Ovary (tissue), 9 donors: ENCODE measurements around the gene SLC12A3. TPM values are rescaled to one million over a fixed set of nuclear protein-coding genes. Genes with fewer than 3 reads are reported as not detected.

Experiments used
- DNase-seq, 5 donors: peaks; one replicate each; pipeline ENCODE4 v3.0.0-alpha.2; 2019 to 2020
- H3K27ac ChIP-seq, 2 donors: fragments of 200-600 bp; one replicate each; pipeline versions ENCODE4 v1.5.1 to v1.8.0; 2019 to 2022
- H3K27me3 ChIP-seq: fragments of 200-600 bp; one replicate; pipeline ENCODE4 v1.8.0; 2022
- H3K36me3 ChIP-seq: fragments of 200-600 bp; sonication (generic); one replicate; pipeline ENCODE4 v1.5.1; 2019
- H3K4me1 ChIP-seq: one replicate; pipeline ENCODE4 v1.8.1; 2013; ENCODE audit warnings: mild to moderate bottlenecking, moderate library complexity; ENCODE audit not compliant: insufficient read depth
- H3K4me3 ChIP-seq: fragments of 200-600 bp; sonication (generic); one replicate; pipeline ENCODE4 v1.5.1; 2017
- H3K9me3 ChIP-seq, 2 donors: fragments of 200-600 bp in 1 of 2; sonication (generic) in 1 of 2; one replicate each; pipeline versions ENCODE4 v1.5.1 to v1.8.1; 2013 to 2019; ENCODE audit warnings: mild to moderate bottlenecking in 1 of 2, moderate library complexity in 1 of 2
- EP300 ChIP-seq: sonication (generic); formaldehyde crosslinking; IDR thresholded peaks from one replicate; pipeline ENCODE4 v1.6.1; 2017; ENCODE audit warnings: antibody characterized with exemption
- POLR2A ChIP-seq: fragments of 450-650 bp; IDR thresholded peaks from one replicate; pipeline ENCODE4 v1.6.1; 2017; ENCODE audit warnings: antibody characterized with exemption, mild to moderate bottlenecking, moderate library complexity
- WGBS, 3 donors: extraction: QIAGEN DNeasy Blood & Tissue Kit in 1 of 3; methylation state at CpG; one replicate each; pipeline versions ENCODE4 v1.1.5 to v1.1.7; 2013 to 2017; 5-methylcytosine and 5-hydroxymethylcytosine counted together
- intact Hi-C, 4 donors: fragments of 100-400 bp; cut with DNase I; formaldehyde crosslinking; loops; one replicate each; pipeline versions ENCODE4 v1.11.0 to v1.15.1; 2022 to 2023
- polyA plus RNA-seq, 2 donors: library from polyadenylated mRNA; stranded (reverse); fragments of 200-250 nt in 1 of 2; fragments of 350-450 nt in 1 of 2; fragmentation: Illumina TruSeq in 1 of 2; extraction: RNeasy Lipid Tissue Mini Kit (QIAGEN cat#74804) in 1 of 2; gene quantifications; one replicate each; pipeline ENCODE4 v1.2.3, GENCODE V29; 2013 to 2014
- total RNA-seq, 7 donors: library from RNA; depleted of rRNA in 2 of 7; stranded (reverse); fragments of >200 nt in 2 of 7; fragmentation: NEBNext Ultra II Directional in 3 of 7; extraction: Animal tissue kit (Norgen Biotek cat#: 25700) in 3 of 7; gene quantifications; one replicate each; pipeline versions ENCODE4 v1.1.0 to v1.2.4, GENCODE V29; 2016 to 2023
- TF ChIP-seq, protein P1 (sequence below), 3 donors: fragments of 450-650 bp in 2 of 3; fragments of 200-600 bp in 1 of 3; IDR thresholded peaks; one replicate each; pipeline versions ENCODE4 v1.5.1 to v1.8.0; 2016 to 2022; ENCODE audit warnings: antibody characterized with exemption in 3 of 3, mild to moderate bottlenecking in 1 of 3
- donor health status: DM: no; HTN: no; CAD: no; lungs with moderate emphysema.
- donor health status: DM: no; HTN: no; CAD: no.
- donor health status: Bipolar disorder and iron deficiency.
- donor health status: DM: yes; HTN: yes; CAD: no.
- donor health status: DM: no; HTN: no; CAD: no.
- donor health status: DM: yes; HTN: yes; CAD: no.

Gene SLC12A3
- total and polyA plus RNA-seq, 9 donors = 0.04 to 0.37 TPM; not detected in 7

DNA sequence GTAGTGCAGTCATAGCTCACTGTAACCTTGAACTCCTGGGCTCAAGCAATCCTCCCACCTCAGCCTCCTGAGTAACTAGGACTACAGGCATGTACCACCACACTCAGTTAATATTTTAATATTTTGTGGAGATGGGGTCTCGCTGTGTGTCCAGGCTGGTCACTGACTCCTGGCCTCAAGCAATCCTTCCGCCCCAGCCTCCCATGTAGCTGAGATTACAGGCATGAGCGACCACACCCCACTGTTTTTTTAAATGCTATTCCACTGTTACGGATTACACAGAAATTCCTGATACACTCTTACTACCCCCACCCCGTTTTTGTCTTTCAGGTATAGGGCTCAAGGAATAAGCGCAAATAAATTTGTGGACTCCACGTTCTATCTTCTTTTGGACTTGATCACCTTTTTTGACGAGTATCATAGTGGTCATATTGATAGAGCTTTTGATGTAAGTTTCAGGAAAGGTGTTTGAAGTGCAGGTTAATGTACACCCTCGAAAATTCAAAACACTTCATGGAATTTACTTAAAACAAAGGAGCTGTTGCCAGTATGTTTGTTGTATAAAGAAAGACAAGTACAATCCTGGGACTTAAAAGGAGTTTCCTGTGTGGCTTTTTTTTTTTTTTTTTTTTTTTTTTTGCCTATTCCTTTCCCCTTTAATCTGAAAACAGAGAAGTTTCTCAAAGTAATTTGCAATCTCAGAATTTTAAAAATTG, 26.2 kb upstream of the SLC12A3 start:
- no peak for TF ChIP-seq POLR2A
- H3K36me3 ChIP-seq = no peaks in the 10 kb centered on the region
- 89 to 90% (median 90%) methylated on average over 9 of the region's 9 CpGs for WGBS, 3 donors

DNA sequence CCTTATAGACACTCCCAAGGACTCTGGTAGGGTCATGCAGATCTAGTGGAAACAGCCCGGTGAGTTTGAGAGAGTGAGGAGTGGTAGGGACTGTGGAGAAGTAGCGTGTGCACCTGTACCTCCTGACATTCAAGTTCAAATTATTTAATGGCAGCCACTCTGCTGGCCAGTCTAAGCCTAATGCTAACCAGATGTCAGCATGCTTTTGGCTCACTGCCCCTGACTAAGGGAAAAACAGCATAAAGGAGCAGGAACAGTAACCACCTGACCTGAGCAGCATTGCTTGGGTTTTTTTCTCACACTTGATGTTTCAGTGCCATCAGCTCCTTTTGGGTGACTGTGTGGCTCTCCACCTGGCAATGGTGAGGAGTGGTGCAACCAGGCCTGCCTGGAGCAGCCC, 23.8 kb upstream of the SLC12A3 start:
- no peak for TF ChIP-seq EP300
- TF ChIP-seq, protein P1, sequence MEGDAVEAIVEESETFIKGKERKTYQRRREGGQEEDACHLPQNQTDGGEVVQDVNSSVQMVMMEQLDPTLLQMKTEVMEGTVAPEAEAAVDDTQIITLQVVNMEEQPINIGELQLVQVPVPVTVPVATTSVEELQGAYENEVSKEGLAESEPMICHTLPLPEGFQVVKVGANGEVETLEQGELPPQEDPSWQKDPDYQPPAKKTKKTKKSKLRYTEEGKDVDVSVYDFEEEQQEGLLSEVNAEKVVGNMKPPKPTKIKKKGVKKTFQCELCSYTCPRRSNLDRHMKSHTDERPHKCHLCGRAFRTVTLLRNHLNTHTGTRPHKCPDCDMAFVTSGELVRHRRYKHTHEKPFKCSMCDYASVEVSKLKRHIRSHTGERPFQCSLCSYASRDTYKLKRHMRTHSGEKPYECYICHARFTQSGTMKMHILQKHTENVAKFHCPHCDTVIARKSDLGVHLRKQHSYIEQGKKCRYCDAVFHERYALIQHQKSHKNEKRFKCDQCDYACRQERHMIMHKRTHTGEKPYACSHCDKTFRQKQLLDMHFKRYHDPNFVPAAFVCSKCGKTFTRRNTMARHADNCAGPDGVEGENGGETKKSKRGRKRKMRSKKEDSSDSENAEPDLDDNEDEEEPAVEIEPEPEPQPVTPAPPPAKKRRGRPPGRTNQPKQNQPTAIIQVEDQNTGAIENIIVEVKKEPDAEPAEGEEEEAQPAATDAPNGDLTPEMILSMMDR (IDR thresholded peaks at IDR 0.05) = no peak
- TF ChIP-seq POLR2A = no peak
- Histone ChIP-seq H3K9me3 (no peaks in the 10 kb centered on the region), H3K27me3 (no peaks in the 10 kb centered on the region), H3K36me3 (no peaks in the 10 kb centered on the region), H3K4me3 (no peak overlapping the region), H3K27ac (no peak overlapping the region), H3K4me1 (no peaks in the 10 kb centered on the region)
- 87 to 92% (median 90%) methylated on average over 2 of the region's 2 CpGs for WGBS, 3 donors
- DNase-seq = no peak
- intact Hi-C loops = no loop called here

More for the DNA sequence above, 26.2 kb upstream of the SLC12A3 start:
- Histone ChIP-seq H3K27ac (no peak overlapping the region), H3K27me3 (no peaks in the 10 kb centered on the region), H3K4me1 (no peaks in the 10 kb centered on the region), H3K9me3 (no peaks in the 10 kb centered on the region), H3K4me3 (no peak overlapping the region)
- no peak for DNase-seq
- intact Hi-C loops = no loop called here

DNA sequence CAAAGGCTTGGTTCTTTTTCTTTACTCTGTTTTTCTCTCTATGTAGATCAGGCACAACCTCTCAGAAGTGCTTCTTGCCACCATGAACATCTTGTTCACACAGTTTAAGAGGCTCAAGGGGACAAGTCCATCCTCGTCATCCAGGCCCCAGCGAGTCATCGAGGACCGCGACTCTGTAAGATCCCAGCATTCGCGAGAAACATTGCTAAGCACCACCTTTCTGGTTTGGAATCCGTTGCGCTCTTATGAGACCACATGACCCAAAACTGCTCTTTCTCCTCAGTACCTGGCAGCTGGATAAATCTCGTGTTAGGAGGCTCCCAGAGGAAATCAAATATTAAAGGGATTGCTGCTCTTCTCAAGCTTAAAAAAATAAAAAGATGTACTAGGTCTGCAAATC, 23.3 kb upstream of the SLC12A3 start:
- intact Hi-C loops = no loop called here
- H3K4me3 ChIP-seq = no peak overlapping the region
- no peak overlapping the region for H3K27ac ChIP-seq
- no peak for DNase-seq
- 93 to 94% (median 94%) methylated on average over 10 of the region's 10 CpGs for WGBS, 3 donors
- no peaks in the 10 kb centered on the region for H3K36me3 ChIP-seq
- TF ChIP-seq POLR2A (no peak), EP300 (no peak)
- TF ChIP-seq, protein P1 (IDR thresholded peaks at IDR 0.05) = no peak
- no peaks in the 10 kb centered on the region for H3K27me3 ChIP-seq
- no peaks in the 10 kb centered on the region for H3K4me1 ChIP-seq
- H3K9me3 ChIP-seq = no peaks in the 10 kb centered on the region

DNA sequence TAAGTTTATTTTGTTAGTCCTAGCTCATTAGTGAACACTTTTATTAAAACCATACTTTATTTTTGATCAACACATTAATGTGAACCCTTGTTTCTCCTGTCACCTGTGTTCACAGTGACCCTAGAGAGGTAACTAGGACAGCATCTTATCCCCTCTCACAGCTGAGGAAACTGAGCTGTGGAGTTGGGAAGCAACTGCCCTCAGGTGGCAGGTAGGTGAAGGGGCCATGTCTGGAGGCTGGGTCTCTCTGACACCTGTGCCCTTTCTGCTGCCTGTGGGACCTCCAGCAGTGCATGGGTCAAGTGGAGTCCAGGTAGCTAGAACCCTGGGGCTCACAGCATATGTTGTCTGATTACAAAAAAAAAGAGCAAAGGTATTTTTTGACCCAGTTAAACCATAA, 22.9 kb upstream of the SLC12A3 start:
- Histone ChIP-seq H3K4me3 (no peak overlapping the region), H3K27me3 (no peaks in the 10 kb centered on the region), H3K9me3 (no peaks in the 10 kb centered on the region), H3K36me3 (no peaks in the 10 kb centered on the region), H3K4me1 (peaks cover 1% of the 10 kb centered on the region), H3K27ac (no peak overlapping the region)
- intact Hi-C loops = no loop called here
- TF ChIP-seq, protein P1 (IDR thresholded peaks at IDR 0.05) = no peak
- TF ChIP-seq EP300 (no peak), POLR2A (no peak)
- no peak for DNase-seq

DNA sequence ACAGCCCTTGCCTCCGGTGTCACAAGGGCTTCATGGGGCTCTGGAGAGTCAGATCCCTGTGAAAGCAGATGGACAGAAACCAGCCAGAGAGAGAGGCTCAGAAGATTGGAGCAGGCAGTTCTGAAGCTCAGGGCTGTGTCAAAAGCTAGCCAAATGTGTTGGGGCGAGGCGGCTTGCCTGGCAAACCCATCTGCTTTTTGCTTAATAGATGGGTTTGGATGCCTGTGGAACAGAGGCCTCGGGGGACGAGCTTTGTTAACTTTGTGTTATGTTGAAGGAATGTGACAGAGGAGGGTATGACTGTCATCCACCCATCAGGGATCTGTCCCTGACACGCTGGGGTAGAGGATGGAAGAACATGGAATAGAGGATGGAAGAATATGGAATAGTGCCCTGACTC, 21.0 kb upstream of the SLC12A3 start:
- H3K4me3 ChIP-seq = no peak overlapping the region
- H3K9me3 ChIP-seq = no peaks in the 10 kb centered on the region
- H3K27ac ChIP-seq = no peak overlapping the region
- intact Hi-C loops = no loop called here
- TF ChIP-seq POLR2A = no peak
- TF ChIP-seq EP300 = no peak
- TF ChIP-seq, protein P1 (IDR thresholded peaks at IDR 0.05) = no peak
- H3K27me3 ChIP-seq = no peaks in the 10 kb centered on the region
- DNase-seq = no peak
- peaks cover 6% of the 10 kb centered on the region for H3K4me1 ChIP-seq
- H3K36me3 ChIP-seq = no peaks in the 10 kb centered on the region
- WGBS, 3 donors = 91 to 96% (median 95%) methylated on average over 6 of the region's 6 CpGs
